GM12865 (cell line): Measurements from ENCODE around the gene ARMH3.

Source experiments
- DNase-seq: peaks from one replicate; pipeline ENCODE4 v3.0.0; 2010; ENCODE audit warnings: low read depth
- H3K4me3 ChIP-seq: 2 replicates; pipeline ENCODE4 v1.5.1; 2011; ENCODE audit warnings: mild to moderate bottlenecking, low read depth, low read length, control low read depth
- TF ChIP-seq, protein P1 (sequence below): IDR thresholded peaks from 2 replicates; pipeline ENCODE4 v1.5.1; 2011; ENCODE audit warnings: low read length, control low read depth, low read depth, inconsistent platforms; ENCODE audit not compliant: insufficient read depth; ENCODE audit errors: missing control alignments

The ARMH3 gene

DNA sequence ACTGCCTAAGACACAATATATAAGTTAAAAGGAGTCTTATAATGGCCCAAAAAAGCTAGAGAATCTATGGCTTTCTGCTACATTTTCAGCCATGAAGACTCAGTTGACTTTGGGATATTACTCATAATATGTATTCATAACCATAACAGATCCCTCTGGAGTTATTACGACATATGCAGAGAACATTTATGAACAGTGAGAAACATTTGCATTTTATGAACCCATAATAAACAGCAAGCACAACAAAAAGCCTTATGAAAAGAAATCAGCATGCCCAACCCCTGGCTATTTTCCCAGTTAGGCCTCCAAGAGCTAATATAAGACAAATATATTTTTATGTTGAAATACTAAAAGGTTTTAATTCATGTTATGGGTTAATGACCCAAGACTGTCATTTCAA lies 52.4 kb downstream of the ARMH3 start:
- H3K4me3 ChIP-seq: no peak overlapping the region
- TF ChIP-seq, protein P1, sequence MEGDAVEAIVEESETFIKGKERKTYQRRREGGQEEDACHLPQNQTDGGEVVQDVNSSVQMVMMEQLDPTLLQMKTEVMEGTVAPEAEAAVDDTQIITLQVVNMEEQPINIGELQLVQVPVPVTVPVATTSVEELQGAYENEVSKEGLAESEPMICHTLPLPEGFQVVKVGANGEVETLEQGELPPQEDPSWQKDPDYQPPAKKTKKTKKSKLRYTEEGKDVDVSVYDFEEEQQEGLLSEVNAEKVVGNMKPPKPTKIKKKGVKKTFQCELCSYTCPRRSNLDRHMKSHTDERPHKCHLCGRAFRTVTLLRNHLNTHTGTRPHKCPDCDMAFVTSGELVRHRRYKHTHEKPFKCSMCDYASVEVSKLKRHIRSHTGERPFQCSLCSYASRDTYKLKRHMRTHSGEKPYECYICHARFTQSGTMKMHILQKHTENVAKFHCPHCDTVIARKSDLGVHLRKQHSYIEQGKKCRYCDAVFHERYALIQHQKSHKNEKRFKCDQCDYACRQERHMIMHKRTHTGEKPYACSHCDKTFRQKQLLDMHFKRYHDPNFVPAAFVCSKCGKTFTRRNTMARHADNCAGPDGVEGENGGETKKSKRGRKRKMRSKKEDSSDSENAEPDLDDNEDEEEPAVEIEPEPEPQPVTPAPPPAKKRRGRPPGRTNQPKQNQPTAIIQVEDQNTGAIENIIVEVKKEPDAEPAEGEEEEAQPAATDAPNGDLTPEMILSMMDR: no peak
- DNase-seq: no peak

DNA sequence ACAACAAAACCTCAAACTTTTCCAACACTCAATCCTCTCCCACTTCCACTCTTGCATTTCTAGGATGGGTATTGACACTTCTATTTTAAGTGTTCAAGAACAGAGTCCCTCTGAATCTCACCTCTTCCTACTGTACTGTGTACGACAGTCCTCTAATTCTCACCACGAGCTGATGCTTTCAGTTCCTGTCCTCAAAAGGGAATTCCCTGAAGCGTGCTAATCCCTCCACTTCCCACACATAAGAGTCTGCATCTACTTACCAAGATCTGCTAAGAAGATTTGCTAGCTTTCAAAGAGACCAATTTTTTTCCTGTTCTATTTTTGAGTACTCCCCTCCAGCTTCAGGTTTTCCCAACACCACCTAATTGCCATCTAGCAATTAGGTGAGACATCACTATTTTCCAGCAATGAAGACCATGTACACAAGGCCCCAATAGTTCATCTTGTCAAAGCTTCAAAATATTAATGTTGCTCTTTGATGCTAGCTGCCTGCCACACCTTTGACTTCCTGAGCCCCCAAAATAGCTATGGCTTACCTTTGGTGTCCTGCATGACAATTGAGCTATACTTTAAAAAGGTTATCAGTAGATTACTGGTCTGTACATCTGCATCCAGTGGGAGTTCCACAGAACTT lies 54.4 kb downstream of the ARMH3 start:
- TF ChIP-seq, protein P1: no peak
- peak overlapping the region; percentile 32 for H3K4me3 ChIP-seq
- peak; percentile 88 for DNase-seq

DNA sequence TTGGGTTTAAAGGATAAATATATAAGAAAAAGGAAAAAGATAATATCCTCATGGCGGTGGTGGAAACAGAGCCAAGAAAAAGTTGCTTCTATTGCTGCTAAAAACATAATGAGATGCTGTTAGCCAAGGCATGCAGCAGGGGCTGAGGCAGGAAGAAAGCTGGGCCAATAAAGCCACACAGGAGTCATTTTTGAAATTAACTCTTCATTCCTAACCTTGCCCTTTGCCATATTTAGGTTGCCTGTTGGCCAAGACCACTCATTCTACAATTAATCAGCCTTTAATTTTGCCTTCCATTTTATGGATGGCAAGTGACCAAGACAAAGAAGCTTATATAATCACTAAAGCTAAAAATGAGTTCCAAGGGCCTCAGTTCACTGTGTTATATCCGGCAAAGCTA lies 58.2 kb downstream of the ARMH3 start:
- DNase-seq: no peak
- TF ChIP-seq, protein P1: no peak

DNA sequence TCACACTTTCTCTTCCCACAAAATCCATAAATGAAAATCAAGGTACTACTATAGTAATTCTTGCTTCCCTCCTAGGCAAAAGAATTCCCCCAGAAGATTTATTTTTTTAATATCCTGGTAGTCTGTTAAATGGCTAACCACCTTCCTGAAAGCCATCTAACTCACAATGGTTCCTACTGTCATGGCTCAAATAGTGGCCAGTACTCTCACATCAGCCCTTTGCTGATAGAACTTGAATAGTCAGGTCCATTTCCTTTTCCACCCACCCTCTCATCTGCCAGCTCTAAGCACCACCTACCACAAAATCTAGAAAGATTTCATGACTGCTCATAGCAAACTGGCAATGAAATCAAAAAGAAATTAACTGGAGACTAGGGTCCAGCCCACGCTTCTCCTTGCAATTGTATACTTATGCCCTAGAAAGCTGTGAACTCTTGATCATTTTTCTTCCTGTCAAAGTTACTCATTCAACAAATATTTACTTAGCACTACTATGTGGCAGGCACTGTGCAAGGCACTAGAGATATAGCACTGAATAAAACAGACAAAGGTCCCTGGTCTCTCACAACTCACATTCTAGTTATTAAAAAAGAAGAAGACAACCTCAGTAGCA lies 60.4 kb downstream of the ARMH3 start:
- TF ChIP-seq, protein P1: no peak
- no peak overlapping the region for H3K4me3 ChIP-seq
- no peak for DNase-seq

More for the DNA sequence above, 58.2 kb downstream of the ARMH3 start:
- no peak overlapping the region for H3K4me3 ChIP-seq

DNA sequence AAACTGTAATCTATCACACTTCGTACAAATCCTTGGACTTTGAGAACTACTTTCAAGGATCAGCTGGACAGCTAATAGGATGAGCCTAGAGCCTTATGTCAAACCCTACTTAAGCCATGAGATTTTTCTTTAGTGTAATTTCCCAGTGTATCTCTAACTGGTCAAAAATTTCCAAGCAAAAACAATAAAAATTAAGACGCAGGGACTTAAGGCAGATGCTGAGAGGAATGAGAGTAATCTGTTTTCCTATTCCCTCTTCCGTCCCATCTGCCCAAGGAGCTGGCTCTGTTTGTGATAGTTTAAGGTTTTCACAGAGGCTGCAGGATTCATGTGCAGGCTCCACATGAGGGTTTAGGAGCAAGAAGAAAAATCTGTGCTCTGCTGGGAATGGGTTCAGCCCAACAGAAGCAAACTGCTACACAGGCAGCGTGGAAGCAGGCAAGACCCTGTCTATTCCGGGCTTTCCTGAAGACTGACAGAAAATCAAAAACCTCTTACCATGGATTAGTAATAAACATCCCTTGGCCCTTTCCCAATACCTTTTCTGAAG lies 62.2 kb downstream of the ARMH3 start:
- no peak overlapping the region for H3K4me3 ChIP-seq
- TF ChIP-seq, protein P1: no peak
- DNase-seq: no peak

DNA sequence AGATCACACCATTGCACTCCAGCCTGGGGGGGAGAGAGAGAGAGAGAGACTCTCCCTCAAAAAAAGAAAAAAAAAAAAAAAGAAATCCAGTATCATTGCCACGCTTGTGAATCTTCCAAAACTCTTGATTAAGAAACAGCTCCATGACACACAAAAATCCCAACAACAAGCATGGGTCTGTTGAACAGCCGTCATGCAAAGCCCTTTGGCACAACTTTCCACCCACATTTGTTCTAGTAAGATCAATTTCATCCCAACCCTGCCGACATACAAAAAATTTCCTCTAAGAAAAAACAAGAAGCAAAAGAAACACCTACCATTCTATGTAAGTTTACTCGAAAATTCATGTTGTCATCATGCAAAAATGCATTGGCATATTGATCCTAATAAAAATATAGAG lies 62.8 kb downstream of the ARMH3 start:
- TF ChIP-seq, protein P1: no peak
- no peak overlapping the region for H3K4me3 ChIP-seq
- DNase-seq: no peak
